HEK293T (cell line): ENCODE data around the gene DNAH3.

ENCODE experiments used
- BHLHE40 ChIP-seq: fragments of 450-650 bp; IDR thresholded peaks from 2 replicates; pipeline ENCODE4 v1.6.1; 2016; ENCODE audit warnings: mild to moderate bottlenecking, moderate library complexity, borderline replicate concordance
- CTBP1 ChIP-seq: fragments of 450-650 bp; IDR thresholded peaks from 2 replicates; pipeline ENCODE4 v1.6.1; 2016; ENCODE audit warnings: borderline replicate concordance
- SP1 ChIP-seq: fragments of 450-650 bp; IDR thresholded peaks from 2 replicates; pipeline ENCODE4 v1.6.1; 2017

DNA sequence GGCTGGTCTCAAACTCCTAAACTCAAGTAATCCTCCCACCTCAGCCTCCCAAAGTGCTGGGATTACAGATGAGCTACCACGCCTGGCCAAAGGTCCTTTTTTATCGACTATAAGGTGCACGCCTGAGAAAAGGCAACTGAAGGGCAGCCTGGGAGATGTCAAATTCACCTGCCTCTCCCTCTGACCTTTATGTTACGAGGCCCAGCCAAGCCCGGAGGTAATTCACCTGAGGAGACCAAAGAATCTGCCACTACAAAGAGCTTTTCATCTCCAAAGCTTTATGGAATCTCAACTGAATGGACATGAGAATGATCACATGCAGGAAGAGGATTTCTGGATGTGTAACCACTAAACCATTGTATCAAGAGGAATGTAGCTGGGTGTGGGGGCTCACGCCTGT is 212.9 kb downstream of the DNAH3 start:
- TF ChIP-seq SP1 (no peak), CTBP1 (no peak), BHLHE40 (no peak)
